ENCODE data around the gene KCNF1. TPM values are rescaled to one million over a fixed set of nuclear protein-coding genes. Genes with fewer than 3 reads are reported as not detected.

Gene KCNF1
- total RNA-seq, 2 experiments from 2014 or later = not detected

GRCh38 chr2:10900216-10901109, 11.3 kb upstream of the KCNF1 start:
- H3K27ac Mint-ChIP-seq = no peak overlapping the region
- intact Hi-C loops (cut with micrococcal nuclease) = no loop called here
- ATAC-seq = no peak
- ChIA-PET POLR2A (interaction anchor here (0.6 kb wide), 1 partner anchor 8 kb away, joined by 3 read pairs; no protein-coding TSS in a partner anchor), CTCF (interaction anchor here (0.9 to 1.8 kb wide), 3 partner anchors 59 to 68 kb away, joined by 4 to 7 read pairs (median 4); no protein-coding TSS in a partner anchor)
- no peak overlapping the region for H3K4me3 Mint-ChIP-seq
- TF ChIP-seq CTCF (IDR thresholded peaks at IDR 0.05) = no peak
- H3K27me3 Mint-ChIP-seq = peaks cover 5% of the 10 kb centered on the region
- no peaks in the 10 kb centered on the region for H3K36me3 Mint-ChIP-seq (ENCODE audit: low read depth)
- H3K4me1 Mint-ChIP-seq (ENCODE audit: low read depth) = no peaks in the 10 kb centered on the region
- no peaks in the 10 kb centered on the region for H3K9me3 Mint-ChIP-seq
- DNase-seq = peak; percentile 19

- no peak overlapping the region for H3K27ac Mint-ChIP-seq
- ATAC-seq = no peak
- no peak overlapping the region for H3K4me3 Mint-ChIP-seq
- peaks cover 4% of the 10 kb centered on the region for H3K27me3 Mint-ChIP-seq
- ChIA-PET POLR2A (interaction anchor here (0.6 kb wide), 2 partner anchors 9 to 23 kb away, joined by 3 read pairs; no protein-coding TSS in a partner anchor), CTCF (interaction anchor here (0.6 to 1.8 kb wide), 4 partner anchors 9 to 66 kb away, joined by 3 to 4 read pairs (median 4); no protein-coding TSS in a partner anchor)
- no peaks in the 10 kb centered on the region for H3K9me3 Mint-ChIP-seq
- intact Hi-C loops (cut with micrococcal nuclease) = no loop called here
- H3K36me3 Mint-ChIP-seq (ENCODE audit: low read depth) = no peaks in the 10 kb centered on the region
- H3K4me1 Mint-ChIP-seq (ENCODE audit: low read depth) = no peaks in the 10 kb centered on the region
- DNase-seq = no peak
- TF ChIP-seq CTCF (IDR thresholded peaks at IDR 0.05) = no peak
Observed at GRCh38 chr2:10901160-10901939, 10.4 kb upstream of the KCNF1 start.

GRCh38 chr2:10903861-10904210, 7.9 kb upstream of the KCNF1 start:
- no peak overlapping the region for H3K27ac Mint-ChIP-seq
- ATAC-seq = no peak
- peaks cover 4% of the 10 kb centered on the region for H3K27me3 Mint-ChIP-seq
- no peaks in the 10 kb centered on the region for H3K9me3 Mint-ChIP-seq
- H3K4me1 Mint-ChIP-seq (ENCODE audit: low read depth) = no peaks in the 10 kb centered on the region
- no peak for TF ChIP-seq CTCF (IDR thresholded peaks at IDR 0.05)
- ChIA-PET POLR2A (no interaction called here), CTCF (no interaction called here)
- intact Hi-C loops (cut with micrococcal nuclease) = no loop called here
- H3K36me3 Mint-ChIP-seq (ENCODE audit: low read depth) = no peaks in the 10 kb centered on the region
- no peak overlapping the region for H3K4me3 Mint-ChIP-seq
- DNase-seq = no peak

- intact Hi-C loops (cut with micrococcal nuclease) = no loop called here
Observed at GRCh38 chr2:10904455-10904854, 7.3 kb upstream of the KCNF1 start.

More at GRCh38 chr2:10904455-10904854, 7.3 kb upstream of the KCNF1 start:
- H3K4me3 Mint-ChIP-seq = no peak overlapping the region
- POLR2A ChIA-PET = no interaction called here
- no peak for DNase-seq
- CTCF ChIA-PET = no interaction called here
- no peaks in the 10 kb centered on the region for H3K9me3 Mint-ChIP-seq
- TF ChIP-seq CTCF (IDR thresholded peaks at IDR 0.05) = no peak
- no peaks in the 10 kb centered on the region for H3K36me3 Mint-ChIP-seq (ENCODE audit: low read depth)
- H3K27ac Mint-ChIP-seq = no peak overlapping the region
- peaks cover 4% of the 10 kb centered on the region for H3K27me3 Mint-ChIP-seq
- ATAC-seq = no peak
- no peaks in the 10 kb centered on the region for H3K4me1 Mint-ChIP-seq (ENCODE audit: low read depth)

Measured in activated CD8-positive, alpha-beta T cell treated with anti-CD3 and anti-CD28 coated beads for 36 hours (primary cell).